ENCODE results near the gene STK32C.

STK32C gene

GRCh38 chr10:132194726-132195125 is 113.0 kb downstream of the STK32C start:
- no peak for DNase-seq

GRCh38 chr10:132193907-132194552 is 113.7 kb downstream of the STK32C start:
- no peak for DNase-seq

- DNase-seq: no peak
Measured at GRCh38 chr10:132192991-132193665, 114.6 kb downstream of the STK32C start.

GRCh38 chr10:132192076-132192975 is 115.4 kb downstream of the STK32C start:
- no peak for DNase-seq

GRCh38 chr10:132189810-132190422 is 117.8 kb downstream of the STK32C start:
- no peak for DNase-seq

- no peak for DNase-seq
Measured at GRCh38 chr10:132189016-132189415, 118.7 kb downstream of the STK32C start.

- no peak for DNase-seq
Measured at GRCh38 chr10:132188331-132188730, 119.4 kb downstream of the STK32C start.

GRCh38 chr10:132187430-132188138 is 120.2 kb downstream of the STK32C start:
- DNase-seq: no peak

GRCh38 chr10:132186488-132187429 is 121.0 kb downstream of the STK32C start, which contains the start of gene DPYSL4:
Gene DPYSL4, plus strand, starts transcription at chr10:132186948. Its CDS starts 116 bp downstream, at chr10:132187064.
- no peak for DNase-seq

GRCh38 chr10:132185601-132186487 is 121.9 kb downstream of the STK32C start:
- no peak for DNase-seq

GRCh38 chr10:132184816-132185593 is 122.7 kb downstream of the STK32C start:
- DNase-seq: no peak

- no peak for DNase-seq
Measured at GRCh38 chr10:132183046-132183445, 124.7 kb downstream of the STK32C start.

- no peak for DNase-seq
Measured at GRCh38 chr10:132182591-132182990, 125.2 kb downstream of the STK32C start.

GRCh38 chr10:132181691-132182425 is 125.9 kb downstream of the STK32C start:
- no peak for DNase-seq

- DNase-seq: no peak
Measured at GRCh38 chr10:132180736-132181135, 127.0 kb downstream of the STK32C start.

GRCh38 chr10:132179551-132180392 is 128.0 kb downstream of the STK32C start:
- no peak for DNase-seq
